B cell (primary cell): ENCODE data around the gene RGS3. TPM values are rescaled to one million over a fixed set of nuclear protein-coding genes. Genes with fewer than 3 reads are reported as not detected.

Source experiments
- ATAC-seq: fragments of 200-7000 bp; cut with Tn5 transposase; one replicate; pipeline ENCODE4 v1.10.0; 2021; ENCODE audit warnings: low read depth, mild to moderate bottlenecking, moderate number of reproducible peaks, moderate library complexity
- CTCF ChIA-PET: fragments of 350-600 bp; sonication (Branson Sonifier 250); formaldehyde crosslinking; loops from one replicate; lab custom pipeline; 2021; ENCODE audit warnings: antibody characterized with exemption, inconsistent platforms; lab: Charles Lee
- POLR2A ChIA-PET: fragments of 350-600 bp; sonication (Branson Sonifier 250); formaldehyde crosslinking; loops from one replicate; lab custom pipeline; 2021; ENCODE audit warnings: antibody characterized with exemption; lab: Charles Lee
- DNase-seq: peaks from one replicate; pipeline ENCODE4 v3.0.0; 2013
- H2AFZ ChIP-seq: 2 replicates; pipeline ENCODE4 v1.6.1; 2012; ENCODE audit warnings: mild to moderate bottlenecking, low read depth, low read length; ENCODE audit not compliant: insufficient read depth, poor library complexity, severe bottlenecking
- H3K27ac ChIP-seq, 2 donors: 1 replicate in 1 of 2; 2 replicates in 1 of 2; pipeline ENCODE4 v1.5.1; 2012 to 2013; ENCODE audit warnings: low read length in 2 of 2, mild to moderate bottlenecking in 2 of 2, moderate library complexity in 1 of 2
- H3K27me3 ChIP-seq, 4 experiments: fragments of 200-600 bp in 1 of 4; sonication (generic) in 1 of 4; replicated peaks in 1 of 4; 1 replicate in 2 of 4; 2 replicates in 2 of 4; pipeline versions ENCODE4 v1.6.1 to v1.7.0; 2013 to 2016; ENCODE audit warnings: low read length in 3 of 4, mild to moderate bottlenecking in 2 of 4, mixed read lengths in 1 of 4, moderate library complexity in 1 of 4; ENCODE audit not compliant: insufficient read depth in 4 of 4, control insufficient read depth in 3 of 4; ENCODE audit errors: control extremely low read depth in 1 of 4
- H3K36me3 ChIP-seq, 2 experiments: replicated peaks in 1 of 2; 1 replicate in 1 of 2; 2 replicates in 1 of 2; pipeline versions ENCODE4 v1.6.1 to v1.7.1; 2013; ENCODE audit warnings: low read length in 1 of 2; ENCODE audit not compliant: insufficient read depth in 2 of 2, control insufficient read depth in 1 of 2; ENCODE audit errors: control extremely low read depth in 1 of 2, extremely low read depth in 1 of 2
- H3K4me1 ChIP-seq, 2 donors: fragments of 200-600 bp in 1 of 2; sonication (generic) in 1 of 2; 1 replicate in 1 of 2; 2 replicates in 1 of 2; pipeline versions ENCODE4 v1.5.1 to v1.6.1; 2013 to 2017; ENCODE audit warnings: low read length in 2 of 2; ENCODE audit not compliant: control insufficient read depth in 2 of 2, insufficient read depth in 2 of 2
- H3K4me2 ChIP-seq: replicated peaks from 2 replicates; pipeline ENCODE3; 2012; ENCODE audit warnings: mild to moderate bottlenecking, low read depth, low read length; ENCODE audit not compliant: poor library complexity, severe bottlenecking
- H3K4me3 ChIP-seq, 5 experiments: fragments of 200-600 bp in 1 of 5; sonication (generic) in 1 of 5; 1 replicate in 3 of 5; 2 replicates in 2 of 5; pipeline versions ENCODE4 v1.5.1 to v1.7.0; 2011 to 2016; ENCODE audit warnings: low read length in 4 of 5, mild to moderate bottlenecking in 4 of 5, low read depth in 2 of 5, control low read depth in 1 of 5, moderate library complexity in 1 of 5; ENCODE audit not compliant: insufficient read depth in 1 of 5; ENCODE audit errors: control extremely low read depth in 1 of 5, extremely low read depth in 1 of 5
- H3K79me2 ChIP-seq: fragments of 200-600 bp; sonication (generic); one replicate; pipeline ENCODE4 v1.6.0; 2016; ENCODE audit warnings: low read length; ENCODE audit not compliant: control insufficient read depth, insufficient read depth
- H3K9ac ChIP-seq: fragments of 200-600 bp; sonication (generic); 2 replicates; pipeline ENCODE4 v1.6.1; 2017; ENCODE audit warnings: mild to moderate bottlenecking, low read length, moderate library complexity
- H3K9me3 ChIP-seq, 3 donors: one replicate each; pipeline versions ENCODE4 v1.6.1 to v1.7.1; 2013; ENCODE audit warnings: low read length in 2 of 3; ENCODE audit not compliant: control insufficient read depth in 2 of 3, insufficient read depth in 1 of 3; ENCODE audit errors: control extremely low read depth in 1 of 3
- H4K20me1 ChIP-seq: 2 replicates; pipeline ENCODE4 v1.6.0; 2012; ENCODE audit warnings: mild to moderate bottlenecking, low read length; ENCODE audit not compliant: insufficient read depth, control insufficient read depth, poor library complexity, severe bottlenecking
- H3K27ac Mint-ChIP-seq: one replicate; pipeline ENCODE4 v1.8.0; 2021; ENCODE audit warnings: mixed read lengths
- H3K27me3 Mint-ChIP-seq: one replicate; pipeline ENCODE4 v1.8.0; 2021; ENCODE audit warnings: mixed read lengths
- H3K4me1 Mint-ChIP-seq: one replicate; pipeline ENCODE4 v1.8.0; 2021; ENCODE audit warnings: mixed read lengths
- H3K4me3 Mint-ChIP-seq: one replicate; pipeline ENCODE4 v1.8.0; 2021; ENCODE audit warnings: mixed read lengths
- H3K9me3 Mint-ChIP-seq: one replicate; pipeline ENCODE4 v1.8.0; 2022; ENCODE audit warnings: mixed read lengths; ENCODE audit not compliant: insufficient read depth
- EZH2 ChIP-seq: IDR thresholded peaks from 2 replicates; pipeline ENCODE4 v1.6.1; 2012; ENCODE audit warnings: borderline replicate concordance, low read depth, mild to moderate bottlenecking, moderate library complexity, low read length; ENCODE audit not compliant: insufficient read depth, poor library complexity, severe bottlenecking
- WGBS: methylation state at CpG from one replicate; pipeline ENCODE4 v1.1.5; 2013; ENCODE audit warnings: missing lambda C conversion rate; ENCODE audit not compliant: insufficient coverage; 5-methylcytosine and 5-hydroxymethylcytosine counted together
- intact Hi-C: fragments of 100-400 bp; cut with micrococcal nuclease; formaldehyde crosslinking; loops from one replicate; pipeline ENCODE4 v1.10.0; 2022
- polyA plus RNA-seq: library from polyadenylated mRNA; depleted of rRNA; stranded (reverse); fragments of >200 nt; gene quantifications from 2 replicates; pipeline ENCODE4 v1.2.3, GENCODE V29; 2012
- total RNA-seq, 2 donors: library from RNA; stranded (reverse); fragments of 120-200 nt in 1 of 2; gene quantifications; 1 replicate in 1 of 2; 2 replicates in 1 of 2; pipeline versions ENCODE4 v1.2.3 to v1.2.4, GENCODE V29; 2013 to 2022
- TF ChIP-seq, protein P1 (sequence below): fragments of 200-600 bp; IDR thresholded peaks from one replicate; pipeline ENCODE4 v1.8.0; 2022; ENCODE audit warnings: antibody characterized with exemption, mild to moderate bottlenecking

RGS3 gene
- total and polyA plus RNA-seq, 2 donors (not counting 1 experiment from before 2014, with no cell fraction given): 12.0 to 15.6 TPM

DNA sequence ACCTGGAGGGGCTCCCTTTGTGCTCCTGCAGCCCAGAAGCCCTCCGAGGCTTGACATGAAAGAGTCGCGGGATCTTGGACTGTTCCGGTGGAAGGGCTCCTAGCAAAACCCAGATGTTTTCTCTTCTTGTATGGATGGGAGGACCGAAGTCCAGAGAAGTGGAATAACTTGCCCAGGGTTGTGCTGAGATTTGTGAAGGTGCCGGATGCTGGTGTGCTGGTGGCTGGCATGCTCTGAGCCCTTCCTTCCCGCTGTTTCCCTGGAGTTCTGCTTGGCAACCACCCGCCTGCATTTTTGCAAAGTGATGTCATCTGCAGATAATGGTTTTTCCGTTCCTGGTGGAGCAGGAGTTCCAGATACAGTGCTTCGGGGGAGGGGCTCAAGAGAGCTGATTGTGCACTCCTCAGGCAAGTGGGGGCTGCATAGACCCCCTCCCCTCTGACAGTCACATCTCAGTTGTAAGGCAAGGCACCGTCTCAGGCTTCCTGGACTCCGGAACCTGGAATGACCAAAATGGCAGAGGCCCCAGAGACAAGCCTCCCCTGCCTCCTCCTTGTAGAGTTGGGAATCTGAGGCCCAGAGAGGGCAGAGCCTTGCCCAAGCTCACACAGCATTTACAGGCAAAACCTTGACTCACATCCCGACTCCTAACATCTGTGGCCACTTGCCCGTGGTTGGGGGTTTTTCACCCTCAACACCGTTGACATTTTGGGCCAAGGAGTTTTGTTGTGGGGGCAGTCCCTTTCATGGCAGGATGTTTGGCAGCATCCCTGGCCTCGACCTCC, 157.0 kb downstream of the RGS3 start:
- no peak for ATAC-seq
- H3K9me3 Mint-ChIP-seq: no peaks in the 10 kb centered on the region
- POLR2A ChIA-PET: no interaction called here

More for the DNA sequence above, 157.0 kb downstream of the RGS3 start:
- CTCF ChIA-PET: interaction anchor here (1.5 kb wide), 1 partner anchor 346 kb away, joined by 3 read pairs; no protein-coding TSS in a partner anchor
- Histone ChIP-seq H3K9me3 (no peaks in the 10 kb centered on the region), H3K4me1 (peaks cover 50 to 62% of the 10 kb centered on the region in 2 donors), H3K27me3 (no peaks in the 10 kb centered on the region), H4K20me1 (no peaks in the 10 kb centered on the region), H3K36me3 (no peaks in the 10 kb centered on the region), H3K4me2 (no peak overlapping the region), H3K79me2 (no peaks in the 10 kb centered on the region), H3K27ac (no peak overlapping the region), H2AFZ (no peak overlapping the region), H3K4me3 (no peak overlapping the region), H3K9ac (no peak overlapping the region)
- H3K4me3 Mint-ChIP-seq: no peak overlapping the region
- H3K27me3 Mint-ChIP-seq: no peaks in the 10 kb centered on the region
- H3K4me1 Mint-ChIP-seq: peaks cover 55% of the 10 kb centered on the region
- H3K27ac Mint-ChIP-seq: no peak overlapping the region
- DNase-seq: no peak
- intact Hi-C loops: loop anchor here (5.0 kb wide), 1 partner anchor 38 kb away; no protein-coding TSS in a partner anchor
- 90% methylated on average over 13 of the region's 16 CpGs for WGBS
- TF ChIP-seq EZH2: no peak
- TF ChIP-seq, protein P1, sequence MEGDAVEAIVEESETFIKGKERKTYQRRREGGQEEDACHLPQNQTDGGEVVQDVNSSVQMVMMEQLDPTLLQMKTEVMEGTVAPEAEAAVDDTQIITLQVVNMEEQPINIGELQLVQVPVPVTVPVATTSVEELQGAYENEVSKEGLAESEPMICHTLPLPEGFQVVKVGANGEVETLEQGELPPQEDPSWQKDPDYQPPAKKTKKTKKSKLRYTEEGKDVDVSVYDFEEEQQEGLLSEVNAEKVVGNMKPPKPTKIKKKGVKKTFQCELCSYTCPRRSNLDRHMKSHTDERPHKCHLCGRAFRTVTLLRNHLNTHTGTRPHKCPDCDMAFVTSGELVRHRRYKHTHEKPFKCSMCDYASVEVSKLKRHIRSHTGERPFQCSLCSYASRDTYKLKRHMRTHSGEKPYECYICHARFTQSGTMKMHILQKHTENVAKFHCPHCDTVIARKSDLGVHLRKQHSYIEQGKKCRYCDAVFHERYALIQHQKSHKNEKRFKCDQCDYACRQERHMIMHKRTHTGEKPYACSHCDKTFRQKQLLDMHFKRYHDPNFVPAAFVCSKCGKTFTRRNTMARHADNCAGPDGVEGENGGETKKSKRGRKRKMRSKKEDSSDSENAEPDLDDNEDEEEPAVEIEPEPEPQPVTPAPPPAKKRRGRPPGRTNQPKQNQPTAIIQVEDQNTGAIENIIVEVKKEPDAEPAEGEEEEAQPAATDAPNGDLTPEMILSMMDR: no peak
